HG02943 (cell line): ENCODE results near the gene FABP7.

Experiments
- ATAC-seq: cut with Tn5 transposase; IDR thresholded peaks from one replicate; pipeline ENCODE4 v1.9.1; 2021; ENCODE audit warnings: mild to moderate bottlenecking, low read depth, moderate library complexity; ENCODE audit not compliant: unreplicated experiment

Gene FABP7

GRCh38 chr6:122791310-122791679 is 11.8 kb downstream of the FABP7 start:
- no peak for ATAC-seq

GRCh38 chr6:122792766-122793165 is 13.2 kb downstream of the FABP7 start:
- ATAC-seq, result no peak

GRCh38 chr6:122797537-122797936 is 18.0 kb downstream of the FABP7 start:
- no peak for ATAC-seq

- no peak for ATAC-seq
Observed at GRCh38 chr6:122798099-122798641, 18.7 kb downstream of the FABP7 start.

GRCh38 chr6:122799140-122799745 is 19.7 kb downstream of the FABP7 start:
- ATAC-seq, result no peak

- ATAC-seq, result no peak
Observed at GRCh38 chr6:122799916-122800686, 20.6 kb downstream of the FABP7 start.

GRCh38 chr6:122800906-122801305 is 21.4 kb downstream of the FABP7 start:
- ATAC-seq, result no peak

- no peak for ATAC-seq
Observed at GRCh38 chr6:122801397-122801796, 21.9 kb downstream of the FABP7 start.

GRCh38 chr6:122803171-122803661 is 23.7 kb downstream of the FABP7 start:
- no peak for ATAC-seq

GRCh38 chr6:122804962-122805485 is 25.5 kb downstream of the FABP7 start:
- ATAC-seq, result no peak

- no peak for ATAC-seq
Observed at GRCh38 chr6:122806291-122806690, 26.8 kb downstream of the FABP7 start.

- ATAC-seq, result no peak
Observed at GRCh38 chr6:122808121-122808885, 28.8 kb downstream of the FABP7 start.

- no peak for ATAC-seq
Observed at GRCh38 chr6:122809001-122809400, 29.5 kb downstream of the FABP7 start.

- ATAC-seq, result no peak
Observed at GRCh38 chr6:122809691-122810090, 30.2 kb downstream of the FABP7 start.

- no peak for ATAC-seq
Observed at GRCh38 chr6:122810189-122810588, 30.7 kb downstream of the FABP7 start.

- ATAC-seq, result no peak
Observed at GRCh38 chr6:122817358-122817757, 37.8 kb downstream of the FABP7 start.

GRCh38 chr6:122817766-122818165 is 38.2 kb downstream of the FABP7 start:
- no peak for ATAC-seq

GRCh38 chr6:122818866-122819265 is 39.4 kb downstream of the FABP7 start:
- no peak for ATAC-seq

- no peak for ATAC-seq
Observed at GRCh38 chr6:122821095-122821494, 41.6 kb downstream of the FABP7 start.

GRCh38 chr6:122825163-122825562 is 45.6 kb downstream of the FABP7 start:
- no peak for ATAC-seq

- ATAC-seq, result no peak
Observed at GRCh38 chr6:122829456-122829855, 49.9 kb downstream of the FABP7 start.
